ENCODE measurements around the gene MAP4.
"Not testable (repeated sequence)": the region's sequence is repeated elsewhere in the genome, so short reads cannot be mapped to it uniquely, and the experiment has no call there.

Gene MAP4

DNA sequence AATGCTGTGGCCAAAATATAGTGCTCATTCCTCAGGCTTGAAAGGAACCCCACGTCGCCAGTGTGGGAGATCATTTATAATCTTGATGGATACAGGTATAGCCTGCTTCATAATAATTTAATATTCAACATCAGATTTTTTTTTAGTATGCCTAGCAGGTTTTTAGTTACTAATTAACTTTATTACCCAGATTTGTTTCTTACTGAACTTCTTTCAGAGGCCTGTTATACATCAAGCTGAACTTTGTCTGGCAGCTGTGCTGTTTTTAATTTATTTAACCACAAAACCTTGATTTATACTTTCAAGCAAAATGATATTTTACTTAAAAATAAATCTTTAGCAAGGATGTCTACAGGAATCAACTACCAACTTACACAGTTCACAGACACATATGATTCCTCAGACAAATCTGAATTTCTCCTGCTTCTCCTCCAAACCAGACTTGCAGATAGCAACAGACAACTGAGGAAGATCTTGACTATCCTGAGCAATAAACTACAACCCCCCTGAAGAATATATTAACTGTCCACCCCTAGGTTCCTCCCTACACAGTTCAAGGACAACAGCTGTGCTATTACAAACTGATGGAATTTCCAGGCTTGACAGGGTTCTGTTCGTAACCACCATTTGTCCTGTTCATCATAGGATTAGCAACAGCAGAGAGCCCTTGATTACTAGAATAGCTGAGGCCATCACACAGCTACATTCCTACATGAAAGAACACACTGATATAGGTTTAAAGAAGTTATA, 610 bp downstream of the MAP4 start:
- in situ Hi-C loops (cut with MboI; ENCODE audit: low sequenced_read_pairs, unreplicated experiment), result no loop called here
- no peak for TF ChIP-seq CTCF (IDR thresholded peaks at IDR 0.05; ENCODE audit: borderline replicate concordance, control extremely low read depth, extremely low read depth, insufficient read depth, missing control alignments)
- DNase-seq (ENCODE audit: low spot score), result no peak

- in situ Hi-C loops (cut with MboI; ENCODE audit: low sequenced_read_pairs, unreplicated experiment), result no loop called here
- DNase-seq (ENCODE audit: low spot score), result no peak
- TF ChIP-seq CTCF (IDR thresholded peaks at IDR 0.05; ENCODE audit: borderline replicate concordance, control extremely low read depth, extremely low read depth, insufficient read depth, missing control alignments), result no peak
These were observed 1.9 kb downstream of the MAP4 start for GRCh38 chr3:48014358-48014757.

DNA sequence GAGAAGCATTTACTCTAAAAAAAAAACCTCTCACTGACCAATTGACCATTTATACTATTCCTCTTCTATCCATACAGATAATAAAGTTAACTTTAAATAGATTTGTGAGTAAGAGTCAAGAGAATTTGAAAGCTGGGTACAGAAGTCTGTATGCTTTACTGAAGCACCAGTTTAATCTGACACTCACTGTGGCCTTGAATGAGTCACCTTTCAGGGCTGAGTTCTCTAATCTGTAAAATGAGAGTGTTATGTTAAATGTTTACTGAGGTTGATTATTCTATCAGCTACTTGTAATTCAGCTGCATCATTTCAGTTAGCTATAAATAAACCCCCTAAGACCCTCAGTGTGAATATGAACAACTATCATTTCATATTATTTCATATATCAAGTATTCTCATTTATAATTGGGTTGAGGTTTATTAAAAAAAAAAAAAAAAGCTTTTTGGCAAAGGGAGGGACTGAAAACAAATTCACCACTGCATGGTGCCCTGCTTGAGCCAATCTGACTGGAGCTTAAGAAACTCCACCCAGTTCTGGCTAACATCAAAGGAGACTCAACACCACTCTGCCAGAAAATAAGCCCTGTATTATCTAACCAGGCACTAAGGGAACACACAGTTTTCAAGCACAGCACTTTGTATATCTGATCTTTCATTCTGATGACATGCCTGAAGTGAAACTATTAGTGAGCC, 2.8 kb downstream of the MAP4 start:
- in situ Hi-C loops (cut with MboI; ENCODE audit: low sequenced_read_pairs, unreplicated experiment), result no loop called here
- DNase-seq (ENCODE audit: low spot score), result no peak
- TF ChIP-seq CTCF (IDR thresholded peaks at IDR 0.05; ENCODE audit: borderline replicate concordance, control extremely low read depth, extremely low read depth, insufficient read depth, missing control alignments), result no peak

GRCh38 chr3:48012659-48013058, 3.6 kb downstream of the MAP4 start:
- no peak for TF ChIP-seq CTCF (IDR thresholded peaks at IDR 0.05; ENCODE audit: borderline replicate concordance, control extremely low read depth, extremely low read depth, insufficient read depth, missing control alignments)

DNA sequence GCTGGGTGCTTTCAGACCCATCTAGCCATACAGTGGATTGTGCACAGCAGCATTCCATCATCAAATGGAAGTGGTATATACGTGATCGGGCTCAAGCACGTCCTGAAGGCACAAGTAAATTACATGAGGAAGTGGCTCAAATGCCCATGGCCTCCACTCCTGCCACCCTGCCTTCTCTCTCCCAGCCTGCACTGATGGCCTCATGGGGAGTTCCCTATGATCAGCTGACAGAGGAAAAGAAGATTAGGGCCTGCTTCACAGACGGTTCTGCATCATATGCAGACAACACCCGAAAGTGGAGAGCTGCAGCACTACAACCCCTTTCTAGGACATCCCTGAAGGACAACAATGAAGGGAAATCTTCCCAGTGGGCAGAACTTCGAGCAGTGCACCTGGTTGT, 8.2 kb downstream of the MAP4 start:
- in situ Hi-C loops (cut with MboI; ENCODE audit: low sequenced_read_pairs, unreplicated experiment); DNase-seq (ENCODE audit: low spot score): not testable (repeated sequence)

More at GRCh38 chr3:48012659-48013058, 3.6 kb downstream of the MAP4 start:
- in situ Hi-C loops (cut with MboI; ENCODE audit: low sequenced_read_pairs, unreplicated experiment), result no loop called here
- no peak for DNase-seq (ENCODE audit: low spot score)

DNA sequence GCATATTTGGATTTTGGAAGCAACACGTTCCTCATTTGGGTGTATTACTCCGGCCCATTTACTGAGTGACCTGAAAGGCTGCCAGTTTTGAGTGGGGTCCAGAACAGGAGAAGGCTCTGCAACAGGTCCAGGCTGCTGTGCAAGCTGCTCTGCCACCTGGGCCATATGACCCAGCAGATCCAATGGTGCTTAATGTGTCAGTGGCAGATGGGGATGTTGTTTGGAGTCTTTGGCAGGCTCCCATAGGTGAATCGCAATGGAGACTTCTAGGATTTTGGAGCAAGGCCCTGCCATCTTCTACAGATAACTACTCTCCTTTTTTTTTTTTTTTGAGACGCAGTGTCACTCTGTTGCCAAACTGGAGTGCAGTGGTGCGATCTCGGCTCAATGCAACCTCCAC, 8.9 kb downstream of the MAP4 start:
- DNase-seq (ENCODE audit: low spot score); in situ Hi-C loops (cut with MboI; ENCODE audit: low sequenced_read_pairs, unreplicated experiment): not testable (repeated sequence)

DNA sequence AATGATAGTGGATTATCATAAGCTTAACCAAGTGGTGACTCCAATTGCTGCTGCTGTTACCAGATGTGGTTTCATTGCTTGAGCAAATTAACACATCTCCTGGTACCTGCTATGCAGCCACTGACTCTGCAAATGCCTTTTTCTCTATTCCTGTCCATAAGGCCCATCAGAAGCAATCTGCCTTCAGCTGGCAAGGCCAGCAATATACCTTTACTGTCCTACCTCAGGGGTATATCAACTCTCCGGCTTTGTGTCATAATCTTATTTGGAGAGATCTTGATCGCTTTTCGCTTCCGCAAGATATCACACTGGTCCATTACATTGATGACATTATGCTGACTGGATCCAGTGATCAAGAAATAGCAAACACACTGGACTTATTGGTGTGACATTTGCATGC, 9.4 kb downstream of the MAP4 start:
- DNase-seq (ENCODE audit: low spot score); in situ Hi-C loops (cut with MboI; ENCODE audit: low sequenced_read_pairs, unreplicated experiment): not testable (repeated sequence)

- no peak for TF ChIP-seq CTCF (IDR thresholded peaks at IDR 0.05; ENCODE audit: borderline replicate concordance, control extremely low read depth, extremely low read depth, insufficient read depth, missing control alignments)
- in situ Hi-C loops (cut with MboI; ENCODE audit: low sequenced_read_pairs, unreplicated experiment), result no loop called here
- no peak for DNase-seq (ENCODE audit: low spot score)
These were observed 11.5 kb downstream of the MAP4 start for GRCh38 chr3:48004694-48005093.
